ENCODE data around the gene STIM1.
"Not testable (repeated sequence)": the region's sequence is repeated elsewhere in the genome, so short reads cannot be mapped to it uniquely, and the experiment has no call there.

Gene STIM1

DNA sequence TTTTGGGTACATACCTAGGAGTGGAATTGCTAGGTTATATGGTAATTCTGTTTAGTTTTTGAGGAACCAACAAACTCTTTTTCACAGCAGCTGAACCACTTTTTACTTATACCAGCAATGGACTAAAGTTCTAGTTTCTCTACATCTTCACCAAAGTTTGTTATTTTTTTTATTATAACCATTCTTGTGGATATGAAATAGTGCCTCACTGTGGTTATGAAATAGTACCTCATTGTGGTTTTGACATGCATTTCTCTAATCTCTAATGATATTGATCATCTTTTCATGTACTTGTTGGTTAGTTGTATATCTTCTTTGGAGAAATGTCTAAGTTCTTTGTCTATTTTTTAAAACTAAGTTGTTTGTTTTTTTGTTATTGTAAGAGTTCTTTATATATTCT lies 27.2 kb downstream of the STIM1 start:
- H3K27me3 ChIP-seq (ENCODE audit: control insufficient read depth, insufficient read depth, low read length): no peaks in the 10 kb centered on the region
- no peak overlapping the region for H3K27ac ChIP-seq (ENCODE audit: low read depth, low read length)
- H3K36me3 ChIP-seq (ENCODE audit: control insufficient read depth, insufficient read depth, low read length): no peaks in the 10 kb centered on the region
- no peak overlapping the region for H3K4me3 ChIP-seq (ENCODE audit: low read length)
- H3K9ac ChIP-seq (ENCODE audit: low read length): no peak overlapping the region
- H3K4me1 ChIP-seq (ENCODE audit: control insufficient read depth, insufficient read depth, low read length): peaks cover 4% of the 10 kb centered on the region

DNA sequence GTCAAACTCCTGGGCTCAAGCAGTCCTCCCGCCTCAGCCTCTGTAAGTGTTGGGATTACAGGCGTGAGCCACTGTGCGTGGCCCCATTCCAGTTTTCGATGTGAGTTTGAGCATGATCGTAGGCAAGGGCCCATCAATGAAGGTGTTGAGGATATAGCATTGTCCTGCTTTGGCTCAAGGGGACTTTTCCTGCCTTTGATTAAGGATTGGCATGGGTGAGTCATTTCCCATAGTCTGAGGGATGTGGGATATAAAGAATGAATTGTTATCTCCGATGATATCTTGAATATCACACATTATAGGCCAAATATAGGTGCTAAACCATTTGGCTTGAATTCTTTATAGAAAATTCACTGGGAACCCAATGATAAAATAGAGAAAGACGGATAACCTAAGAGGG lies 30.4 kb downstream of the STIM1 start:
- Histone ChIP-seq H3K4me3 (ENCODE audit: low read length) (no peak overlapping the region), H3K4me1 (ENCODE audit: control insufficient read depth, insufficient read depth, low read length) (no peaks in the 10 kb centered on the region), H3K27me3 (ENCODE audit: control insufficient read depth, insufficient read depth, low read length) (no peaks in the 10 kb centered on the region), H3K9ac (ENCODE audit: low read length) (no peak overlapping the region), H3K27ac (ENCODE audit: low read depth, low read length) (no peak overlapping the region), H3K36me3 (ENCODE audit: control insufficient read depth, insufficient read depth, low read length) (no peaks in the 10 kb centered on the region)

DNA sequence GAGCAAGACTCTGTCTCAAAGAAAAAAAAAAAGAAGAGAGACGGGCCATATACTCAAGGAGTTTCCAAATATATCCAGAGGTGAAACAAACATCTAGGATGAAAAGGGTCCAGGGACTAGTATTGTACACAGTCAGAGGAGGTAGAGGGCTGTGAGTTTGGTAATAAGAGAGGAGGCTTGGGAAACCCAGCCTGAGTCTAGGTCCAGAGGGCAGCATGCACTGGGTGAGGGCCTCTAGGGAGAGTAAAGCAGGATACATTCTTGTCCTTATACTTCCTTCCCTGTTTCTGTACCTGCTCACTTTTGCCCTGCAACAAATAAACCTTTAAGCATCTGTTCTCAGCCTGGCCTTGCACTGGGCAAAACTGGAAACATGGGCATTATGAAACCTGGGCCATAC lies 31.5 kb downstream of the STIM1 start:
- Histone ChIP-seq H3K9ac (ENCODE audit: low read length) (no peak overlapping the region), H3K27ac (ENCODE audit: low read depth, low read length) (no peak overlapping the region), H3K4me3 (ENCODE audit: low read length) (no peak overlapping the region), H3K4me1 (ENCODE audit: control insufficient read depth, insufficient read depth, low read length) (no peaks in the 10 kb centered on the region), H3K36me3 (ENCODE audit: control insufficient read depth, insufficient read depth, low read length) (no peaks in the 10 kb centered on the region), H3K27me3 (ENCODE audit: control insufficient read depth, insufficient read depth, low read length) (no peaks in the 10 kb centered on the region)

DNA sequence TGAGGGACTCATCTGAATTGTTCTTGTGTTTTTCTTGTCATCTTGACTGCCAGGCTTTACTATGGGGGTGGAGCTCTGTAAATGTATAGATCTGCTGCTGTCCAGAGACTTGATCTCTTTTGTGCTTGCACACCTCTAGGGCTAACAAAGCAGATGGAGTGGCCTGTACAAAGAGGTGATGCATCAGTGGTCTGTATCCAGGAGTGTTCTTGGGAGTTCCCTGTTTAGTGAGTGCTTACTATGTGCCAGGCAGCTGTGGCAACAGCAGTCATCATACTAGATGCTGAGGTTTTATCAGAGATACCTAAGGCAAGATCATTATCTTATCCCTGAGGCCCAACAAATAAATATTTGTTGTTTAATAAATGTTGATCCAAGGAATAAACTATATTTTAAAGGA lies 33.4 kb downstream of the STIM1 start:
- H3K27me3 ChIP-seq (ENCODE audit: control insufficient read depth, insufficient read depth, low read length): no peaks in the 10 kb centered on the region
- no peaks in the 10 kb centered on the region for H3K36me3 ChIP-seq (ENCODE audit: control insufficient read depth, insufficient read depth, low read length)
- no peaks in the 10 kb centered on the region for H3K4me1 ChIP-seq (ENCODE audit: control insufficient read depth, insufficient read depth, low read length)
- no peak overlapping the region for H3K27ac ChIP-seq (ENCODE audit: low read depth, low read length)
- H3K9ac ChIP-seq (ENCODE audit: low read length): no peak overlapping the region
- H3K4me3 ChIP-seq (ENCODE audit: low read length): no peak overlapping the region

DNA sequence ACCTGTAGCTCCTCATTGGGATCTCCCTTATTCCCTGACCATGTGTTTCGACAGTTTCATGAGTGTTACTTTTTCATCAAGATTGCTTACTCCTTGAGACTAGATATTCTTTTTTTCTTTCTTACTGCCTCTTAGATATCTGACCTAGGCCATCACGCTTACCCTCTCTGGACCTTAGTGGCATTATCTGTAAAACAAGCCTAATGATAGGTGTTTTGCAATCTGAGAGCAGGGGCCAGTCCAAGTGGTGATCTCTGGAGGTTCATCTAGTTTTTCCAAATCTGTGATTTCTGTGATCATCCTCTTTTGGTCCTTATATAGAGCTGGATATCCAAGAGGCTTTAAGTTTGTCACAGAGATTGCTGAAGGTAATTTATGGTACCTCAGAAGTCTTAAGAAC lies 34.5 kb downstream of the STIM1 start:
- Histone ChIP-seq H3K27ac (ENCODE audit: low read depth, low read length) (no peak overlapping the region), H3K9ac (ENCODE audit: low read length) (no peak overlapping the region), H3K36me3 (ENCODE audit: control insufficient read depth, insufficient read depth, low read length) (no peaks in the 10 kb centered on the region), H3K4me3 (ENCODE audit: low read length) (no peak overlapping the region), H3K27me3 (ENCODE audit: control insufficient read depth, insufficient read depth, low read length) (no peaks in the 10 kb centered on the region), H3K4me1 (ENCODE audit: control insufficient read depth, insufficient read depth, low read length) (no peaks in the 10 kb centered on the region)

DNA sequence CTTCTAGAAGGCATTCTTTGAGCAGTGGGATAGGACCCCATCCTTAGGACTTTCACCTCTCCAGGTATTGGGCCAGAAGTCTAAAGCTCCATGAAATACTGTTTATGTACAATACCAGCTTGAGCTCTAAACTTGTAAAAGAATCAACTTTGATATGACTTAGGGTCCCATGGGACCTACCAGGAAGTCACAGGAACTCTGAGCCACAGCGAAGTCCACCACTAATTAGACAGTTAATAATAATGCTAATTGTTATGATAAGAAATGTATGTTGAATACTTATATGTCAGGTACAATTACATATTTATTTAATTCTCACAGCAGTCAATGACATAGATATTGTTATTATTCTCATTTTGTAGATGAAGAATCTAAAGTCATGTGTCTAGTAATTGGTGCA lies 35.3 kb downstream of the STIM1 start:
- Histone ChIP-seq H3K9ac (ENCODE audit: low read length) (no peak overlapping the region), H3K36me3 (ENCODE audit: control insufficient read depth, insufficient read depth, low read length) (no peaks in the 10 kb centered on the region), H3K27me3 (ENCODE audit: control insufficient read depth, insufficient read depth, low read length) (no peaks in the 10 kb centered on the region), H3K4me3 (ENCODE audit: low read length) (no peak overlapping the region), H3K27ac (ENCODE audit: low read depth, low read length) (no peak overlapping the region), H3K4me1 (ENCODE audit: control insufficient read depth, insufficient read depth, low read length) (peaks cover 2% of the 10 kb centered on the region)

DNA sequence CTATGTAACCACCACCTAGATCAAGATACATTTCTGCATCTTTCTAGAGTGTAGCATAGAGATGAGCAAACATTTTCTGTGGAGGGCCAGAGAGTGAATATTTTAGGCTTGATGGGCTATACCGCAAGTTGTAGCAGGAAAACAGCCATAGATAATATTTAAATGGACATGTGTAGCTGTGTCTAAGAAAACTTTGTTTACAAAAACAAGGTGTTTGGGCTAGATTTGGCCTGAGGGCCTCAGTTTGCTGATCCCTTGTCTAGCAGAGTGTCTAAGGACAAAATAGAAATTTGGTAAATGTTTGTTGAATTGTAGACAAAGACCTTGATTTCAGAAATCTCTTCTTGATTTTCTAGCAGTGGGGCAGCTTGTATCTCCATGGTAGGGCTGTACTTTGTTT lies 36.3 kb downstream of the STIM1 start:
- H3K4me3 ChIP-seq (ENCODE audit: low read length): no peak overlapping the region
- no peaks in the 10 kb centered on the region for H3K36me3 ChIP-seq (ENCODE audit: control insufficient read depth, insufficient read depth, low read length)
- H3K9ac ChIP-seq (ENCODE audit: low read length): no peak overlapping the region
- H3K27me3 ChIP-seq (ENCODE audit: control insufficient read depth, insufficient read depth, low read length): no peaks in the 10 kb centered on the region
- H3K4me1 ChIP-seq (ENCODE audit: control insufficient read depth, insufficient read depth, low read length): peaks cover 2% of the 10 kb centered on the region
- no peak overlapping the region for H3K27ac ChIP-seq (ENCODE audit: low read depth, low read length)

DNA sequence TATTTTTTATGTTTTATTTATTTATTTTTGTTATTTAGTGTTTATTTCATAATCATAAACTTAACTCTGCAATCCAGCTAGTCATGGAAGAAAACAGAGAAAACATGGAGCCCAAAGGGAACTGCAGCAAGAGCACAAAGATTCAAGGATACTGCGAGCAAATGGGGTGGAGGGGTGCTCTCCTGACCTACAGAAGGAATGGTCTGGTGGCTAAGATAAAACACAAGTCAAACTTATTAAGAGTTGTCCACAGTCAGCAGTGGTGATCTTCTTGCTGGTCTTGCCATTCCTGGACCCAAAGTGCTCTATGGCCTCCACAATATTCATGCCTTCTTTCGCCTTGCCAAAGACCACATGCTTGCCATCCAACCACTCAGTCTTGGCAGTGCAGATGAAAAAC lies 36.7 kb downstream of the STIM1 start:
- no peak overlapping the region for H3K27ac ChIP-seq (ENCODE audit: low read depth, low read length)
- H3K36me3 ChIP-seq (ENCODE audit: control insufficient read depth, insufficient read depth, low read length): no peaks in the 10 kb centered on the region
- no peaks in the 10 kb centered on the region for H3K27me3 ChIP-seq (ENCODE audit: control insufficient read depth, insufficient read depth, low read length)
- H3K9ac ChIP-seq (ENCODE audit: low read length): no peak overlapping the region
- no peak overlapping the region for H3K4me3 ChIP-seq (ENCODE audit: low read length)
- H3K4me1 ChIP-seq (ENCODE audit: control insufficient read depth, insufficient read depth, low read length): peaks cover 2% of the 10 kb centered on the region

DNA sequence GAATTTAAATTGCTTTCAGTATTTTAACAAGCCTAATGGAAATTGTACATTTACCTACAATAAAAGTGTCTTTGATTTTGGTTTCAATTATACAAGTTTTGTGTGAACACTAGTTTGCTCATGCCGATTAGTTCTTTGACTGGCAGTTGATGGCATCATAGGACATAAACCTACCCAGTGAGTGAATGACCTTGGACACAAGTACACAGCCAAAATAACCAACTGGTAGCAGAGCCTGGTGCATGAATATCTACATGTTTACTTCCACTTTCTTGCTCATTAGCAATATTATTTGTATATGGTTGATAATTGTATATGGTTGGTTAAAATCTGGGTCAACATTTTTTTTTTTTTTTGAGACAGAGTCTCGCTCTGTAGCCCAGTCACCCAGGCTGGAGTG lies 37.8 kb downstream of the STIM1 start:
- Histone ChIP-seq H3K27me3 (ENCODE audit: control insufficient read depth, insufficient read depth, low read length) (no peaks in the 10 kb centered on the region), H3K36me3 (ENCODE audit: control insufficient read depth, insufficient read depth, low read length) (no peaks in the 10 kb centered on the region), H3K4me1 (ENCODE audit: control insufficient read depth, insufficient read depth, low read length) (peaks cover 2% of the 10 kb centered on the region), H3K9ac (ENCODE audit: low read length) (no peak overlapping the region), H3K4me3 (ENCODE audit: low read length) (no peak overlapping the region), H3K27ac (ENCODE audit: low read depth, low read length) (no peak overlapping the region)

DNA sequence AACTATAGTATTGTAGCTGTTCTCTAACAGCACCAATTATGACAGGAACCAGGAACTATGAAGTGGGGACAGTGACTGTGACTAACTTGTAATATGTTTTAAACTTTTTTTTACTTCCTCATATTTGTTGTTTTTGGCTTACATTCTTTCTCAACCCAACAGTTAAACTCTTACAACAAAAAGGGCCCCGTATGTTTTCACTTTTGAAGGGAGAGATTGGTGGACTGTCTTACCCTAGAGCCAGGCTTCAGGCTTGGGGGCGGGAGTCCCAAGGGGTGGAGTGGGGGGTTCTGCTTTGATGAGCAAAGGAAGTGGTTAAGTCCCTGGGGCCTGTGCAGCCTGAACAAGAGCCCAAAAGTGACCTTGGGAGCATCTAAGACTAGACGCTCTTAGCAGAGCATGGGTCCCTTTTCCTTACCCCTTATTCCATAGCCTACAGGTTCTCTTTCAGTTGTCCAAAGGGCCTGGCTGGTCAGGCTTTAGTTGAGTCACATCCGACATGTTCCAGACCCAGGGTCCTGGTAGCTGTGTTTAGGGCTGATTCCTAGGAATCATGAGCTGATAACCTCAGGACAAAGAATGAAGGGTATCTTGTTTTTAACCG lies 38.8 kb downstream of the STIM1 start:
- peaks cover 2% of the 10 kb centered on the region for H3K4me1 ChIP-seq (ENCODE audit: control insufficient read depth, insufficient read depth, low read length)
- no peak overlapping the region for H3K4me3 ChIP-seq (ENCODE audit: low read length)
- H3K36me3 ChIP-seq (ENCODE audit: control insufficient read depth, insufficient read depth, low read length): no peaks in the 10 kb centered on the region
- no peaks in the 10 kb centered on the region for H3K27me3 ChIP-seq (ENCODE audit: control insufficient read depth, insufficient read depth, low read length)
- no peak overlapping the region for H3K27ac ChIP-seq (ENCODE audit: low read depth, low read length)
- H3K9ac ChIP-seq (ENCODE audit: low read length): no peak overlapping the region

DNA sequence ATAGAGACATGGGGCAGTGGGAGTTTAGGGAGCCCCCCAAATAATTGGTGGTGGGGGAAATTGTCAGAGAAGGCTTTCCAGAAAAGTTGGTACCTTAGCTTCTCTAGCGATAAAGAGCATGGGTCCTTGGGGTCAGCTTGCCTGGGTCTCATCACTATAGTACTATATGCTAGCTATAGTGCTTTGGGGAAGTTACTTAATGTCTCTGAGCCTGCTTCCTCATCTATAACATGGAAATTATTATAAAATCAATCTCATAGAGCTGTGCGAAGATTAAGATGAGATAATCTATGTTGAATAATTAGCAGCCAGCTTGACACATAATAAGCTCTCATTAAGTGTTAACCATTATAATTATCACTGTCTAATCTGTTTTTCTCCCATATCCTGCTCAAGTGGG lies 41.2 kb downstream of the STIM1 start:
- Histone ChIP-seq H3K4me1 (ENCODE audit: control insufficient read depth, insufficient read depth, low read length) (peaks cover 2% of the 10 kb centered on the region), H3K27ac (ENCODE audit: low read depth, low read length) (no peak overlapping the region), H3K36me3 (ENCODE audit: control insufficient read depth, insufficient read depth, low read length) (no peaks in the 10 kb centered on the region)

DNA sequence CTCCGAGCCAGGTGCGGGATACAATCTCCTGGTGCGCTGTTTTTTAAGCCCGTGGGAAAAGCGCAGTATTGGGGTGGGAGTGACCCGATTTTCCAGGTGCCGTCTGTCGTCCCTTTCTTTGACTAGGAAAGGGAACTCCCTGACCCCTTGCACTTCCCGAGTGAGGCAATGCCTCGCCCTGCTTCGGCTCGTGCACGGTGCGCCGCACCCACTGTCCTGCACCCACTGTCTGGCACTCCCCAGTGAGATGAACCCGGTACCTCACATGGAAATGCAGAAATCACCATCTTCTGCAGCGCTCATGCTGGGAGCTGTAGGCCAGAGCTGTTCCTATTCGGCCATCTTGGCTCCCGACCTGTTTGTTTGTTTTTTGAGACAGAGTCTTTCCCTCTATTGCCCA lies 44.8 kb downstream of the STIM1 start:
- H3K27ac ChIP-seq (ENCODE audit: low read depth, low read length); H3K36me3 ChIP-seq (ENCODE audit: control insufficient read depth, insufficient read depth, low read length); H3K9ac ChIP-seq (ENCODE audit: low read length); H3K4me3 ChIP-seq (ENCODE audit: low read length); H3K27me3 ChIP-seq (ENCODE audit: control insufficient read depth, insufficient read depth, low read length); H3K4me1 ChIP-seq (ENCODE audit: control insufficient read depth, insufficient read depth, low read length): not testable (repeated sequence)

More for the DNA sequence above, 41.2 kb downstream of the STIM1 start:
- H3K4me3 ChIP-seq (ENCODE audit: low read length): no peak overlapping the region
- H3K27me3 ChIP-seq (ENCODE audit: control insufficient read depth, insufficient read depth, low read length): no peaks in the 10 kb centered on the region
- no peak overlapping the region for H3K9ac ChIP-seq (ENCODE audit: low read length)

DNA sequence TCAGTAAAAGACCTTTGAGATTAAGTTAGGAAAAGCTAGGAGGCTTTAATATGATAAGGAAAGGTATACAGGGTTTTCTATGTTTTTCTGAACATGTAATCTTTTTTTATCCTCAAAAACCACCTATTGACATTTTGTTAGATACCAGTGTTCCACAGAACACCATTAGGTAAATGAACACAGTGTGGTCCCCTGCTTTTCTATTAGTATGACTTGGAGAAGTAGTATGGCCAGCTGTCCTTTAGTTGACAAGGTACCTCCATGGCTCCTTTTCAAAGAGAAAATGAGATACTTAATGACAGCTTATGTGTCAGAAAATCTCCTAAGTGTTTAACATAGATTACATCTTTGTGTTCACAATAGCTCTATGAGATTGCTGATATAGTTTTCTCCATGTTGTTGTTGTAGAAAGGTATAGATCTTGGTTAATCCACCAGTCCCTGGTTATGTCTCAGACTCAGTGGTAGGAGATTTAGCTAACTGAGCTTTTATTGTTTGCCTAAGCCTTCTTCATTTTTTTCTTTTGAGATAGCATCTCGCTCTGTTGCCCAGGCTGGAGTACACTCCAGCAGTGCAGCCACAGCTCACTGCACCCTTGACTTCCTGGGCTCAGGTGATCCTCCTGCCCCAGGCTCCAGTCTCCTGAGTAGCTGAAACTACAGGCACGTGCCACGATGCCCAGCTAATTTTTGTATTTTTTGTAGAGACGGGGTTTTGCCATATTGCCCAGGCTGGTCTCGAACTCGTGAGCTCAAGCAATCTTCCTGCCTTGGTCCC lies 46.0 kb downstream of the STIM1 start:
- Histone ChIP-seq H3K27ac (ENCODE audit: low read depth, low read length) (no peak overlapping the region), H3K4me1 (ENCODE audit: control insufficient read depth, insufficient read depth, low read length) (peaks cover 4% of the 10 kb centered on the region), H3K9ac (ENCODE audit: low read length) (no peak overlapping the region), H3K4me3 (ENCODE audit: low read length) (no peak overlapping the region), H3K36me3 (ENCODE audit: control insufficient read depth, insufficient read depth, low read length) (no peaks in the 10 kb centered on the region), H3K27me3 (ENCODE audit: control insufficient read depth, insufficient read depth, low read length) (no peaks in the 10 kb centered on the region)

Data from rectal smooth muscle tissue (tissue), 1 donor.